ENCODE data around the gene CLECL1. TPM values are rescaled to one million over a fixed set of nuclear protein-coding genes. Genes with fewer than 3 reads are reported as not detected.
"Not testable (repeated sequence)": the region's sequence is repeated elsewhere in the genome, so short reads cannot be mapped to it uniquely, and the experiment has no call there.

The CLECL1 gene
- total and polyA plus RNA-seq, 9 of the 15 experiments (the other 6 are each of a cell fraction or from before 2014, with no cell fraction given): 0.13 to 0.25 TPM; not detected in 7

- peak in 1 of 4 experiments; percentile 72 for DNase-seq (ENCODE audit: extremely low read depth in 1 of 4, low spot score in 3 of 4)
- BruUV-seq (replicated peaks); CTCF ChIA-PET (ENCODE audit: low intra/inter-chr PET ratio); H3K79me2 ChIP-seq (ENCODE audit: control insufficient read depth, insufficient read depth, low read length); H4K20me1 ChIP-seq (replicated peaks; ENCODE audit: control insufficient read depth, insufficient read depth, low read length); FAIRE-seq; H3K9me3 ChIP-seq (replicated peaks; ENCODE audit: control insufficient read depth, insufficient read depth, low read depth, low read length); H3K36me3 ChIP-seq (ENCODE audit: control insufficient read depth, insufficient read depth, low read length); H3K9me1 ChIP-seq (ENCODE audit: control insufficient read depth, insufficient read depth, low read length); H3K27me3 ChIP-seq (ENCODE audit: control insufficient read depth in 2 of 2, insufficient read depth in 2 of 2, low read length in 2 of 2): not testable (repeated sequence)
- peak; percentile 81 for ATAC-seq
- peak overlapping the region; percentile 93 for H2AFZ ChIP-seq (ENCODE audit: low read depth, low read length)
- peak overlapping the region; percentile 58 to 87 for H3K9ac ChIP-seq (ENCODE audit: insufficient read depth in 1 of 2, low read depth in 2 of 2, low read length in 2 of 2)
- H3K4me1 ChIP-seq (replicated peaks in 1 of 2; ENCODE audit: control insufficient read depth in 2 of 2, insufficient read depth in 2 of 2, low read length in 2 of 2): peaks cover 9 to 12% of the 10 kb centered on the region in 2 experiments
- in situ Hi-C loops (cut with MboI): loop anchor here (5.0 to 10.0 kb wide), 2 partner anchors 185 to 268 kb away; no protein-coding TSS in a partner anchor
- H3K4me3 ChIP-seq: peak overlapping the region; percentile 44
- 8% methylated on average over 16 of the region's 54 CpGs for WGBS (ENCODE audit: insufficient coverage, low coverage, missing lambda C conversion rate)
- H3K27ac ChIP-seq (ENCODE audit: extremely low read depth, low read depth, low read length): peak overlapping the region; percentile 88
- intact Hi-C loops (cut with micrococcal nuclease): loop anchor here (5.0 to 10.0 kb wide), 2 partner anchors 92 to 265 kb away; no protein-coding TSS in a partner anchor
- peak overlapping the region; percentile 78 for H3K4me2 ChIP-seq (ENCODE audit: insufficient read depth, low read length)
- POLR2A ChIA-PET: interaction anchor here (0.6 to 1.0 kb wide), 2 partner anchors 21 to 37 kb away, joined by 3 to 4 read pairs; partner anchors contain the start of gene CD69
- TF ChIP-seq CXXC5 (CRISPR knock-in tag; IDR thresholded peaks at IDR 0.05) (peak; percentile 70), RB1 (IDR thresholded peaks at IDR 0.05; ENCODE audit: low read depth) (peak; percentile 62; the same call in 1 of the 2 replicates), TFAP4 (CRISPR knock-in tag; IDR thresholded peaks at IDR 0.05; ENCODE audit: borderline replicate concordance) (peak; percentile 76), PHF8 (IDR thresholded peaks at IDR 0.05; ENCODE audit: borderline replicate concordance, low read length) (peak; percentile 47; the same call in 1 of the 2 replicates), RBFOX2 (IDR thresholded peaks at IDR 0.05; ENCODE audit: low read depth, low read length) (peak; percentile 70), POLR2AphosphoS5 (IDR thresholded peaks at IDR 0.05; ENCODE audit: control insufficient read depth, insufficient read depth, low read depth, low read length) (0 out of 2 replicates have a peak, but pooled peaks have one; percentile 7), MAZ (CRISPR knock-in tag; conservative IDR thresholded peaks at IDR 0.05 in 1 of 2, IDR thresholded peaks at IDR 0.05 in 1 of 2) (peak; percentile 58 to 63), DACH1 (IDR thresholded peaks at IDR 0.05; ENCODE audit: partially characterized antibody) (peak; percentile 48), POLR2G (IDR thresholded peaks at IDR 0.05; ENCODE audit: low read depth, low read length) (peak; percentile 75), POLR2B (IDR thresholded peaks at IDR 0.05; ENCODE audit: low read depth, partially characterized antibody) (peak; percentile 32), CC2D1A (IDR thresholded peaks at IDR 0.05) (0 out of 2 replicates have a peak, but pooled peaks have one; percentile 2), EGR1 (conservative IDR thresholded peaks at IDR 0.05) (0 out of 2 replicates have a peak, but pooled peaks have one; percentile 11), SUPT5H (IDR thresholded peaks at IDR 0.05) (peak; percentile 56), PHF20 (IDR thresholded peaks at IDR 0.05; ENCODE audit: partially characterized antibody) (peak; percentile 47), E2F3 (CRISPR knock-in tag; IDR thresholded peaks at IDR 0.05) (0 out of 2 replicates have a peak, but pooled peaks have one; percentile 47)
- TF ChIP-seq, protein P1, sequence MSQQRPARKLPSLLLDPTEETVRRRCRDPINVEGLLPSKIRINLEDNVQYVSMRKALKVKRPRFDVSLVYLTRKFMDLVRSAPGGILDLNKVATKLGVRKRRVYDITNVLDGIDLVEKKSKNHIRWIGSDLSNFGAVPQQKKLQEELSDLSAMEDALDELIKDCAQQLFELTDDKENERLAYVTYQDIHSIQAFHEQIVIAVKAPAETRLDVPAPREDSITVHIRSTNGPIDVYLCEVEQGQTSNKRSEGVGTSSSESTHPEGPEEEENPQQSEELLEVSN (IDR thresholded peaks at IDR 0.05; ENCODE audit: borderline replicate concordance in 1 of 2, extremely low read depth in 1 of 2, insufficient read depth in 1 of 2, insufficient read length in 1 of 2, low read depth in 1 of 2, low read length in 1 of 2, poor library complexity in 1 of 2, severe bottlenecking in 1 of 2): peak; percentile 19 to 77
- TF ChIP-seq, protein P2, sequence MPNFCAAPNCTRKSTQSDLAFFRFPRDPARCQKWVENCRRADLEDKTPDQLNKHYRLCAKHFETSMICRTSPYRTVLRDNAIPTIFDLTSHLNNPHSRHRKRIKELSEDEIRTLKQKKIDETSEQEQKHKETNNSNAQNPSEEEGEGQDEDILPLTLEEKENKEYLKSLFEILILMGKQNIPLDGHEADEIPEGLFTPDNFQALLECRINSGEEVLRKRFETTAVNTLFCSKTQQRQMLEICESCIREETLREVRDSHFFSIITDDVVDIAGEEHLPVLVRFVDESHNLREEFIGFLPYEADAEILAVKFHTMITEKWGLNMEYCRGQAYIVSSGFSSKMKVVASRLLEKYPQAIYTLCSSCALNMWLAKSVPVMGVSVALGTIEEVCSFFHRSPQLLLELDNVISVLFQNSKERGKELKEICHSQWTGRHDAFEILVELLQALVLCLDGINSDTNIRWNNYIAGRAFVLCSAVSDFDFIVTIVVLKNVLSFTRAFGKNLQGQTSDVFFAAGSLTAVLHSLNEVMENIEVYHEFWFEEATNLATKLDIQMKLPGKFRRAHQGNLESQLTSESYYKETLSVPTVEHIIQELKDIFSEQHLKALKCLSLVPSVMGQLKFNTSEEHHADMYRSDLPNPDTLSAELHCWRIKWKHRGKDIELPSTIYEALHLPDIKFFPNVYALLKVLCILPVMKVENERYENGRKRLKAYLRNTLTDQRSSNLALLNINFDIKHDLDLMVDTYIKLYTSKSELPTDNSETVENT (CRISPR knock-in tag; IDR thresholded peaks at IDR 0.05): 0 out of 2 replicates have a peak, but pooled peaks have one; percentile 11
Observed at GRCh38 chr12:9739404-9740105, 6.7 kb upstream of the CLECL1 start.
